NCI-H2196 treated with DMSO at 0.1 percent for 48 hours (cell line): ENCODE results near the gene ADAMTSL3.

Experiments
- DNase-seq: peaks from one replicate; lab custom pipeline; 2025; ENCODE audit not compliant: unreplicated experiment; lab: John Stamatoyannopoulos, UW

The ADAMTSL3 gene

DNA sequence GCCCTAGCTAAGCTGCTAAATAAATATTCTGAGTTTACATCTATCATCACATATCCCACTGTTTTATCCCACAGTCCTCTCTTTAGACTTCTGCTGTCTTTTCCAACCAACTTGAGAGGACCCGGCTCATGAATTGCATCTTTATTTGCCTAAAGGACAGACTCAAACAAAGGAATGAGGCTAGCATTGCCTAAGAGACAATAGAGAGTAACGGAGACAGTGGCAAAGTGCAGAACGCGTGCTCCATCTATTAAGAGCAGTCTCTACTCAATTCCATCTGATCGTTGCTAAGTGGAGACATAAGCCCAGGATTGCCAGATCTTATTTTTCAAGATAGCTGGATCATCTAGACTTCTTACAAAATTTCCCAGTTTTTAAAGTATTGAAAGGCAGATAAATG lies 2.3 kb downstream of the ADAMTSL3 start:
- no peak for DNase-seq

DNA sequence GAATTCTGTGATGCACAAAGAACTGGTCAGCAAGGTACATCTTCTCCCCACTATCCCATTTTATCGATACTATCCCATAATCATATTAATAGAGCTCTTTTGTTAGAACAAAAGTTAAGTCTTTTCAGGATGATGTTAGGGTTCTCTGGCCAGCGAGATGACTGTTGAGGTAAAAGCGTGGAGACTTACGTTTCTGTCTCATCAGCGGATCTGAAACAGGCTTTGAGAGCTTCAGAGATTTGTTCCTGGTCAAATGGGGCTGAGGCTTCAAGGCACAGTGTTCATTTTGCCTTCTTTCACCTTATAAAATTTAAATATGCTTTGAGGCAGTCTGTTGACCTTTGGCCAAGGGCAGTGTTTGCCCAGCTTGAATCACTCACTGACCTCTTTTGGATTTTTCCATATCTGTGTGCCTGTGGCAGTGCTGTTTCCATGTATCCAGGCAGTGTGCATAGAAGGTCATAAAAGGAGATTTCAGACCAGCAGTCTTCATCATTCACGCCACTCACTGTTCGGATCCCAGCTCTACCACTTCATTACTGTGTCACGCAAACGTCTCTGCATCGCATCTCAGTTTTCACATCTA lies 3.1 kb downstream of the ADAMTSL3 start:
- DNase-seq = no peak

DNA sequence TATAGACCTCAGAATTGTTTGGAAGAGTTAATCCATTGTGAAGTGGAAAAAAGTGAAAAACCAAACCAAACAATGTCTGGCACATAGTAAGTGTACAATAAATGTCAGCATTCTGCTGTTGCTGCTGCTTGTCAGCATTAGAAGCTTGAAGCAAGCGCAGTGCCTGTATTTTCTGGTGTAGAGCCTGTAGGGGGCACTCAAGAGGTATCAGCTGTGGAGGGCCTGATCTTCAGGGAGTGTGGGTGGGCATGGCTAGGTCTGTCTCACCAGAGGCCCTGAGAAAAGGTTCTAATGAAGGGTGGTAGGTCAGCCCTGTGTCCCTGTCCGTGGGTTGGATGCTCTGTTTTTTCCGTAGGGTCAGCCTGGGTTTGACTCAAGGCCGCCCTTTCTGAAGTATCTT lies 3.6 kb downstream of the ADAMTSL3 start:
- DNase-seq = no peak

DNA sequence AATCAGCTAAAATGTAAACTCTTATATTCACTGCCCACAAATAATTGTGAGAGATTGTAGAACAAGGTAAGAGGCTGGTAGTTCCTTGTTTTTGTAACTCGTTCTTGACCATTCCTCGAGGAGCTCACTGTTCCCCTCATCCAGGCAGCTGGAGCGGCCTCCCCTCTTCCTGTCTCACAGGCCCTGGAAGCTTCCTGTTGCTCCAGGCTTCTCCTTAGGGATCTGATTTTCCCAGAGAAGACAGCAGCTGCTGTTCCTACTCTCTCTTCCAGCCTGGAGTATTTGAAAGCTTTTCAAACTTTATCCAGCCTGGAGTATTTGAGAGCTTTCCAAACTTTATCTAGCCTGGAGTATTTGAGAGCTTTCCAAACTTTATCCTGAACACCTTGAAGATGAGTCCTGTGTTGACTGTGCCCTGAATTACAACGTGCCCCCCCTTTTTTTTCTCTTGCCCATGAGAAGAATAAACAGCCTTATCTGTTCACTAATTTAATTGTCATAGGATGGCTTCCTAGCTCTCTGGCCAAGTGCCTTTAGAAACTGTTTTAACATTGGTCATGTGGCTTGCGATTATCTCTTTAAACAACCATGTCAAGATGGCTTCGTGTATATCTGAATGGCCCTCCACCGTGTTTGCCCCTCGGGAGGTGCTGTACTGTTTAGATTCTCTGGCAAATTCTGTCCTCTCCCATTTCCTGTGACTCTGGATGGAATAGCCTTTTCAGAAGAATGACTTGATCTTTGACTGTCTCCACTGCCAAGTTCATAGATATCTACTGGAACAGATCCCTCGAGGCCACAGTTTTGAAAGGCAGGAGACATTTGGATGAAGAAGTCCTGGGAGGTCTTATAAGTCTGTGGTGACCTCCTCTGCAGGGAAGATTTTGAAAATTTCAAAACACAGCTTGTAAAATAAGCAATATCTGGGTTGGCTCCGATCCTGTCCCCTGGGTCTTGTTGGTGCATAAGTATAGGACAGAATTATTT lies 4.8 kb downstream of the ADAMTSL3 start:
- no peak for DNase-seq

DNA sequence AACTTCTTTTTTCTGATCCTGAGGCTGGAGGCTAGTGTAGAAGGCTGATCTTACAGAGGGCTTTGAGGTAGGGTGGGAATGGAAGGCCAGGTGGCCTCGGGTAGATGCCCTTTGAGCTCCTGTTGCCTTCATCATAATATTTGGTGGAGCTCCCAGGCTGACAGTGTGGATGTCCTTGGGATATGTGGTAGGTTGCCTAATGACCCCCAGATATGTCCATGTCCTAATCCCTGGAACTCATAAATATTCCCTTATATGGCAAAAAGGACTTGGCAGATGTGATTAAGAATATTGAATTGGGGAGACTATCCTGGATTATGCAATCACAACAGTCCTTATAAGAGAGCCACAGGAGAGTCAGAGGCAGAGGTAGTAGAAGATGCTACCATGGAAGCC lies 5.5 kb downstream of the ADAMTSL3 start:
- no peak for DNase-seq

DNA sequence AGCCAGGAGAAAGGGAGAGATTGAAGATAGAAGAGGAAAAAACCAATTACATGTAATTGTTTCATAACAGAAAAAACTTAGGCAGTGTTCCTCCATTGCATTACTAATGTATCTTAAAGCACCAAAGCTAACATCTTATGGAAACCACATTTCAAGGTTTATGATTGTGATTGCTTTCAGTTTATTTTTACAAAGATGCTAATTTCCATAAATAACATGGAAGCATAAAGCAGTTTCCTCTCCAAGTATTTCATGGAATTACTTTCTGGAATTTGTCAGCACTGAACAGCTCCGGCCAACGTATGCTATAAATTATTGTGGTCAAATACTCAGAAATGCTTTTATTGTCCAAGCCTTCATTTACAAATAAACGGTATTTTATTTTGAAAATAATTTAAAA lies 11.6 kb downstream of the ADAMTSL3 start:
- no peak for DNase-seq

DNA sequence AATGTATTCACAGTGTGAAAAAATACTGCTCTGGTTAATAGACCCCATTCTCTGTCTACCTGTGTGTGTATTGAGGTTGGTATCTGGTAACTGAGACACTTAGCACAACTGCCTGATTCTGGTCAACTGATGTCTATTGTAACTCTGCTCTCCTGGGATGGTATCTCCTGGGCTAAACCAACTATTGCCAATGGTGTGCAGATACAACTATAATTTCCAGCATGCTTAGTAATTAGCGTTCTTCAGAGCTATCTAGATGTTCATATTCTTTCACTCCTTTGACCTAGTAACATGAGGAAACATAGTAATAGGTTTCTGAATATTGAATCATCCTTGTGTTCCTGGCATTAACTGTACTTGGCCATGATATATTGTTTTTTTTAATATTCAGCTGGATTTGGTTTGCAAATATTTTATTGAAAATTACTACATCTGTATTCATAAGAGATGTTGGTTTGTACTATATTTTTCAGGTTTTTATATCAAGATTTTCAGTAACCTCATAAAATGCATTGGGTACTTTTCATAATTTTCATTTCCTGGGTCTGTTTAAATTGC lies 16.8 kb downstream of the ADAMTSL3 start:
- DNase-seq = no peak

DNA sequence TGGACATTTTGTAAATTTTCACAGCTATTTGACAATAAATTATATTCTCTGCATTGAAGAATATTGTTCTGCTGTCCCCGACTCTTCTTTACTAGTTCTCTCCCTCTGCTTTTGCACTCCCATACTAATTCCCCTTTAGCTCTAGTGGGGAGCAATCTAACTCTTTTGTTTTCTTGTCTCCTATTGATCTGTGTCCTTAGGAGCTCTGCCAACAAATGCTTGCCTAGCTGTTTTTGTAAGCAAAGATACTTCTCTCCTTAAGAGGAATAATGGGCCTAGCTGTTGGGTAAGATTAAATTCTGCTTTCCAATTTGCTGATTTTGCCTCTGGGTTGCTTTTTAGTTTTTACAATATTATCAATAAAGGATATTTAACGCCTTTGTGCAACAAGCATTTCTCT lies 17.7 kb downstream of the ADAMTSL3 start:
- DNase-seq = no peak

DNA sequence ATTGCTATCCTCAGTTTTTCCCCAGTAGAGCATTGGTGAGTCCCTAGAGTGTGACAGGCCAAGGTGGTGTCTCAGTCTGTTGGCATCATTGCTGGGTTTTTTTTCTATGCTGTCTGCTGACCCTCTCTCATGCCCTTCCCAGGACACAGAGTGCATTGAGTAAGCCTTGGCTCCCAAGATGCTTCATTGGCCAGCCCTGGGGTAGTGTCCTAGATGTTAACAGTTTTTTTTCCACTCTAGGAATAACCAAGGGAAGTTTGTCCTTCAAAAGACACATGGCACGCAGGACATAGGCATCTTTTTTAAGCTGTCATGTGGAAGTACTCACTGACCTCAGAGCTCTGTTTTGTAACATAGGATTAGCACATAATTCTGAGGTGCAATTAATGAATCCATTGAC lies 19.5 kb downstream of the ADAMTSL3 start:
- DNase-seq = no peak

DNA sequence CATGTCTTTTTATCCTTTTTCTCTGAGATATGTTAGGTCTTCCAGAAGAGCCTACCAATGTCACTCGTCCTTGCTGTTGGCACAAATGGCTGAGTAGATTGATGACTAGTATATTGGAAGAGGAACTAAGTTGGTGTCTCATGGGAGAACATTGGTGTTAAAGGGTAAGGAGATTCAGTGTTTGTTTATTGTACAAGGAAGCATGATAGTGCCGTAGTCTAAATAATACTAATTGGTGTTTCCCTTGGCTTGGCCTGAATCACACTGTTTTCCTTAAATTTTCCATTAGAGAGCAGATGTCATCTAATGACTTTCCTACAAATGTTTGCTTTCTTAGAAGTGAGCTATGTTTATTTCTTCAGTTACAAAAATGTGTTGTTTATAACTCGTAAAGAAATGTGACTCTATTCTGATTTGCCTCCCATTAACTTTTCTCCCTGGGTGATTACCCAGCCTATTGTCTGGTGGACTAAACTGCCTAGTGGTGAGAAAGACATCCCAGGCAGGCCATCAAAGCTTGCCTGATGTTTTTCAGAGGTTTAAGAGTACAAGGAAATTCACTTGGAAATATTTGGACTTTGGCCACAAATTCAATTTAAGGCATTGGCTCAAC lies 28.7 kb downstream of the ADAMTSL3 start:
- DNase-seq = no peak

DNA sequence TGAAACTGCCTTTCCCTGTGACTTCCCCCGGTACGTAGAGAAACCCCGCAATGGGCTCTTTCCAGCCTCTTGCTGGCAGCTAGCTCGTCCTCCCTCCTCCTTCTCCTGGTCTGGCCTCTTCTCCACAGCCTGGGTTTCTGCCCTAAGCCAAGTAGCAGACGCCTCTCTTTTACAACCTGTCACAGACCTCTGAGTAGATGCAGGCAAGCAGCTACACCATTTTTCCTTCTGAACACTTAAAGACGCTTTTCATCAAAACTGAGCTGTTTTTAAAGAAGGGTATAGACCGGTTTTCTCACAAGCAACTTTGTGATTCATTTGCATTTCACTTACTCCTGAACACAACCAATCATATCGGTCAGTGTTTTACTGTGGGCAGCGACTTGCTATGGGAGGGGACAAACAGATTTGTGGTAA lies 32.0 kb downstream of the ADAMTSL3 start:
- no peak for DNase-seq

DNA sequence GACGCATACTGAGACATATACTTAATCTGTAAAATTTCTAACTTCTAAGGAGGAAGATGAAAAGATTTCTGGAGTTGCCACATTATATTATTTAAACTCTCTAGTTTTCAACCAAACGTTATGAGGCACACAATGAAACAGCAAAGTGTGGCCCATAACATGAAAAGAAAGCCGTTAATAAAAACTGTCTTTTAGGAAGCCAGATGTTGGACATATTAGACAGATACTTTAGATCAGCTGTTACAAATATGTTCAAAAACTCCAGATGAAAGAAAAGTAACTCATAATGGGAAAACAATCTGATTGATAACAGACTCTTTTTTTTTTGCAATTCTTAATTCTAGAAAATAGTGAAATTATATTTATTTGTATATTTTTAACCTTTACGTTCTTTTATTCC lies 34.3 kb downstream of the ADAMTSL3 start:
- DNase-seq = no peak

DNA sequence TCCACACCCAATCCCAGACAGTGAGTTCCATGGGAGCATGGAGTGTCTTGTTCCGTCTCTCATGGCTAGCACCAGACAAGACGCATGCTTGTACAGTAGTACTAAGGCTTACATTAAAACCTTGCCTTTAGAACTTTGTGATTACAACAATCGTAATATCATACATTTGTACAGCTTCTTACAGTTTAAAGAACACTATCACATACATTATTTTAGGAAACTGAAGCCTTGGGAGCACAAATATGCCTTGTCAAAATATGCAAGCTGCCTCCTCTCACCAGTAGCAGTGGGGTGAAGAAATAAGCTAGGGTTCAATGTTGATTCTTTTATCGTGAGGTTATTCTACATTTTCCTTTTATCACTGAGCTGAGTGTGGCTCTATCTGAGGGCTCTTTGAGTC lies 36.8 kb downstream of the ADAMTSL3 start:
- no peak for DNase-seq

DNA sequence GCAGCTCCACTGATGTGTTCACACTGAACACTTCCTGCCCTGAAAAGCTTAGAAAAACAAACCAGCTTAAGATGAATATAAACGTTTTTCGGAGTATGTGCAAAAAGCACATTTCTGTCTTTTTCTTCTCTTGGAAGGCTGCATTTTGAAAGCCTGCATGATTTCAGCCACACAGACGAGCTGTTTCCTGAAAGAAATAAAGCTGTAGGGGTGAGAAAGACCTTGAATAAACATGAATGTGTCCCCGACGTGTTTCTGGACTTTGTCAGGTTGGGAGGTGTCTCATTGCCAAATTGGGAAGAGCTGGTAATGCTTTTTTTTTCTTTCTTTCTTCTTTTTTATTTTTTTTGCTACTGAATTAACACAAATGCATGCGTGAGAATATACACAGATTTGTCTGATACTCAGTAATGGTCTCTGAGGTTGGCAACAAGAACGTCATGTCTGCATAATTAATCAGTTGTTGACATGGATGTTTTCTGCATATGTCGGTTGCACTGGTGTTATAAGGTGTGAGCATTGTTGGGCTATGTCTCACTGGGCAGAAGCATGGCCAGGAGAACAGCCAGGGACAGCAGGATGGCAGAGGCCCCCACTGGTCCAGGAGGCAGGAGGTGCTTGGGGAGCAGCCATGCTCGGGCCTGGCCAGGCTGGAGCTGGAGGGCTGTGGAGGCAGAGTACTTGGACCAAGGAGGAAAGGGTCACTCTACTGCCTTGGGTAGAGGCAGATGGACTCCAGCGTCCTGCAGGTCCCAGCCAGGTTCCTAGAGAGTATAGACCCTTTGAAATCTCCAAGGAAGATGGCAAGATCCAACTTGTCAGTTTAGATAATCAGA lies 39.0 kb downstream of the ADAMTSL3 start:
- no peak for DNase-seq

DNA sequence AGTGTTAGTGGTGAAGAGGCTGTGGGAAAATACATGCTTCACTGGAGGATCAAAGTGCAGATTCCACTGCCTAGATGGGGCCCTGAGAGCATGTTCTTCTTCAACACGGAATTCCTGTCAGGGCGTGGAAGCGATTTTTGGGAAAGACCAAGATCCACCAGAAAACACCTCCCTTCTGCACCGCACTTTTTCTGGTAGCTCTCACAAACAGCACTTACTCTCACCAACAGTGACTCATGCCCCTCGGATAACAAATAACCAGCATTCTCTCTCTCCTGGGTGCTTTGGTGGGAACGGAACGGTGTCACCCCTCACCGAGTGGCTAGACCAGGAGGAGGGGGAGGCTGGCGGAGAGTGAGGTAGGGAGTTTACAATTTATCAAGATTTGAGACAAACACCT lies 40.1 kb downstream of the ADAMTSL3 start:
- no peak for DNase-seq

DNA sequence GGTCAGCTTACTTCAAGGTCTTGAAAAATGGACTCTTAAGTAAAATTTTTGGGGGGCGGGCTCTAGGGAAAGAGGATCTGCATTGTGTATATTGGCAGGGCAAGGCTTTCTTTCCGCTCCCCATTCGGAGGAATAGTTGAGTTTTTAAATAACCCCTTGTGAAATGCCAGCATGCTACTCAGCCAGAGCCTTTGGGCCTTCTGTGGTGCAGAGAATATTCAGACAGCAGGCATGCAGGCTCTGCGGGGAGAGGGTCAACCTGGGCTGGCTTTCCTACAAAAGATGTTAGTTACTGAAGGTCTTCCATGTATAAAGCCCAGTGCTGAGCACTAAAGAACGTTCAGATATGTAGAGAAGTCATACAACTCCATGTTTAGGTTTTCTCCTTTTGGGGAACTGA lies 40.6 kb downstream of the ADAMTSL3 start:
- no peak for DNase-seq

DNA sequence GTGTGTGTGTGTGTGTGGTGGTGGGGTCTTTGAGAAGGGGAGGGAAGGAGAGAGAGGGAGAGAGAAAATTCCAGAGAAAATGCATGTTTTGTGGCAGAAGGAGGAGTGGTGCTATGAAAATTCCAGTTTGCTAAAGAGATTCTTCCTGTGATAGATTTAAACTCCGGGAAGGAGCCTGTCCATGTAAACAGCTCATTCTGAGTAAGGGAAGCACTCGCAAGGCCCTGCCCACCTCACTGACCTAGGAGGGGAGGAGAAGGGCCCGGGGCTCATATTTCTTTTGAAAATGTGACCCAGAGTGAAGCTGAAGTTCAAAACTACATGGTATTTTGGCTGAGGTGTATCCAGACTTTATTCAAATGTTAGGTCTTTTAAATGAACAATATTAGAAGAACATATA lies 41.3 kb downstream of the ADAMTSL3 start:
- no peak for DNase-seq

DNA sequence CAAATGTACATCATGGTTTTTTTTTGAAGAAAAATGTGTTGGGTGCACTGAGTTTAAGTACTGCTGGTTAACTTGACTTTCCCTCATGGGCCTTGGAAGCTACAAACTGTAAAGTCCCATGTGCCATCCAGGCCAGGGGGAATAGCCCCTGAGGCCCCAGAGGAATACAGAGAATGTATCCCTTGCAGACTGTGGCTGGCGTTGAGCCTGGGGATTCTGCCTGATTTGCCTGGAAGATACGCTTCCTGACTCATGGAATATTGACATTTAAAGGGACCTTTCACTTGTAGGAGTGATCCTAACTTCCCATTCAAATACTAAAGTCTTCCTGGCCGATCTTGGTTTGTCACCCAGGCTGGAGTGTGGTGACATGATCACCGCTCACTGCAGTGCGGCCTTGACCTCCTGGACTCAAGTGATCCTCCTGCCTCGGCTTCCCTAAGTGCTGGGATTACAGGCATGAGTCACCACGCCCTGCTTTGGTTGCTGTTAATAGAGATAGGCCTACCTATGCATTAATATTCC lies 42.0 kb downstream of the ADAMTSL3 start:
- DNase-seq = no peak

DNA sequence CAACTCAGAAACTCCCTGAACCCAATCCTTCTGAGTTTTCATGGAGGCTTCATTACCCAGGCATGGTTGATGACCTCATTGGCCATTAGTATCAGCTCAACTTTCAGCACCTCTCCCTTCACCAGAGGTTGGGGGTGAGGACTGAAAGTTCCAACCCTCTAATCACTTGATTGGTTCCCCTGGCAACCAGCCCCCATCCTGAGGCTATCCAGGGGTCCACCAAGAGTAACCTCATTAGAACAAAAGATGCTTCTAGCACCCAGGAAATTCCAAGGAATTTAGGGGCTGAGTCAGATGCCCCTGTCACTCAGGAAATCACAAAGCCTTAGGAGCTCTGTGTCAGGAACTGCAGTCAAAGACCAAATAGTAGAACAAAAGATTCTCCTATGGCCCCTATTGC lies 43.8 kb downstream of the ADAMTSL3 start:
- DNase-seq = no peak

DNA sequence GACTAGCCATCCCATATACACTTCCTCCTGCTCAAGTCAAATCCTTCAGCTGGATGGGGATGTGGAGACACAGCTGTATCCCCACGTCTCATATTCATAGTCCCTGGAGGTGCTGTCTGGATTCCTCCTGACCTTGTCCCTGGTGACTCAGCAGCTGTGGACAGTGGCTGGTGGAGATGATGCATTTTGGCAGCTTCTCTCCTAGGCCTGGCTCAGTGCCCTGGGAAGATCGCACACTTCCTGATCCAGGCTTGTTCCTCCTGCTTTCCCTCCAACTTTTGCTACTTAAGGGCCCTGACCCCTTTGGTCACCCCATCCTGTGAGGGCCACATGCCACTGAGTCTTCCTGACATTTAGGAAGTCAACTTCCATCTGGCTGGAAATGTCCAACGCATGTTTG lies 44.4 kb downstream of the ADAMTSL3 start:
- no peak for DNase-seq

DNA sequence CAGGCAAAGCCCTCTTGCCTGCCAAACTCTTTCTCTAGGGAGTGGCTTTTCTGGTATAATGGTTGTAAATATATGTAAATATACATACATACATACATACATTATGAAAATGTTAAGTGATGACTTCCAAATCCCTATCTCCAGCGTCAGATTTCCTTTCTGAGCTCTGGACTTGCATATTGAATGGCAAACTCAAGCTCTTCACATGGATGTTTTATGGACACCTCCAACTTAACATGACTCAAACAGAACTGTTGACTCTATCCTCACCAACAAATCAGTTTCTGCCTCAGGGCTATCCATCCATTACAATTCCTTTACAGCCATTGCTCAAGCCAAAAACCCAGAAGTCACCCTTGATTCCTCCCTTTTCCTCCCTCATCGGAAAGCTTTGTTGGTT lies 45.1 kb downstream of the ADAMTSL3 start:
- no peak for DNase-seq
